SKM-1 treated with dmso at 0.1 percent for 144 hours (cell line): ENCODE results near the gene ATP1A3.
A peak's percentile ranks its signal among the peaks of the same experiment; 100 is the strongest.

Source experiments
- DNase-seq: peaks from one replicate; lab custom pipeline; 2025; ENCODE audit not compliant: unreplicated experiment; lab: John Stamatoyannopoulos, UW

ATP1A3 gene

DNA sequence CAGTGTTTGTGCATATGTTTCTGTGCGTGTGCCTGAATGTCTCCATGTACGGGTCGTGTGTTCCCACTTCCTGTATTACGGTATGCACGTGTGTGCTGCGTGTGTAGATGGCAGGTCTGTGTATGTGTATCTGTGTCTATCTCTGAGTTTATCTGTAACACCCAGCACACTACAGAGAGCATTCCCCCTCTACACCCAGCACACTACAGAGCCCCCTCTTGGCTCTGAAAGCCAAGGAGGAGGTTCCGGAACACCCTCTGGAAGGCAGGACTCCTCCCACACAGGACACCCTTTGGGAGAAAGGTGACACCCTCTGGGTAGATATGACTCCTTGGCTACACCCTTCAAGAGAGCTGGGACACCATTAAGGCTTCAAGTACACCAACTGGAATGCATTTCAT lies 63.7 kb downstream of the ATP1A3 start:
- no peak for DNase-seq

GRCh38 chr19:41929536-41930071 lies 64.4 kb downstream of the ATP1A3 start:
- DNase-seq, result no peak

GRCh38 chr19:41928754-41929535 lies 65.1 kb downstream of the ATP1A3 start:
- peak; percentile 28 for DNase-seq

GRCh38 chr19:41928221-41928683 lies 65.8 kb downstream of the ATP1A3 start, which contains the start of gene ERFL:
Gene ERFL (minus strand): TSS chr19:41928449. CDS start chr19:41912919, 15,530 bp downstream.
- DNase-seq, result peak; percentile 52

- no peak for DNase-seq
These were observed 66.4 kb downstream of the ATP1A3 start for GRCh38 chr19:41927497-41928192.

GRCh38 chr19:41926763-41927496 lies 67.1 kb downstream of the ATP1A3 start:
- no peak for DNase-seq

DNA sequence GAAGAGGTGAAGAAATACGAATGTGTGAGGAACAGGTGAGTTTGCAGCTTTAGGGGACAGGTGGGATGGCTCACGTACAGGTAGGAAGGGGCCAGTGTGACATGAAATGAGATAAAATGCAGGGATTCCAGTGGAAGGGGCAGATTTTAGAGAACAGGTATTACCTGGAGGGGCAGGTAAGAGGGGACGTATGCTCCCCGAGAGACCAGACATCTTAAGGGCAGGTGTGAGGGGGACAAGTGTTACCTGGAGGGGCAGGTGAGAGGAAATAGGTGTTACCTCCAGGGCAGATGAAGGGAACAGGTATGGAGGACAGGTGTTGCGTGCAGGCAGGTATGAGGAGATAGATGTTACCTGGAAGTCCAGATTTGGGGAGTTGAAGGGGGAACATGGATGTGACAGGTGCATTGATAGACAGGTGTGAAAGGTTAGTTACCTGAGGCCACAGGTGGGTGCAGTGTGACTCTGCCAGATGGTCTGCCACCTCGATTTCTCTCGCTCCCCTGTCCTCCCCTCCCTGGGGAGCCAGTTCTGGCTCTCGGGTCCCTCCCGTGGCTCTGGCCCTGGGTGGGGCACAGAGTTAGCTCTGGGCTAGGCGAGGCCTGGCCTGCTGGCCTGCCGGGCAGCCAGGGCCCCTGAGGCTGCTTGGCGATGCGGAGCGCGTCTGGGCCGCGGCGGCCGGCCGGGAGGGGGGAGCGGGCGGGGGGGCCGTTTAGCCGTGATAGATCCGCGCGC lies 67.8 kb downstream of the ATP1A3 start:
- DNase-seq, result no peak

GRCh38 chr19:41925208-41926003 lies 68.6 kb downstream of the ATP1A3 start:
- DNase-seq, result no peak

- no peak for DNase-seq
These were observed 69.6 kb downstream of the ATP1A3 start for GRCh38 chr19:41924151-41925145.

DNA sequence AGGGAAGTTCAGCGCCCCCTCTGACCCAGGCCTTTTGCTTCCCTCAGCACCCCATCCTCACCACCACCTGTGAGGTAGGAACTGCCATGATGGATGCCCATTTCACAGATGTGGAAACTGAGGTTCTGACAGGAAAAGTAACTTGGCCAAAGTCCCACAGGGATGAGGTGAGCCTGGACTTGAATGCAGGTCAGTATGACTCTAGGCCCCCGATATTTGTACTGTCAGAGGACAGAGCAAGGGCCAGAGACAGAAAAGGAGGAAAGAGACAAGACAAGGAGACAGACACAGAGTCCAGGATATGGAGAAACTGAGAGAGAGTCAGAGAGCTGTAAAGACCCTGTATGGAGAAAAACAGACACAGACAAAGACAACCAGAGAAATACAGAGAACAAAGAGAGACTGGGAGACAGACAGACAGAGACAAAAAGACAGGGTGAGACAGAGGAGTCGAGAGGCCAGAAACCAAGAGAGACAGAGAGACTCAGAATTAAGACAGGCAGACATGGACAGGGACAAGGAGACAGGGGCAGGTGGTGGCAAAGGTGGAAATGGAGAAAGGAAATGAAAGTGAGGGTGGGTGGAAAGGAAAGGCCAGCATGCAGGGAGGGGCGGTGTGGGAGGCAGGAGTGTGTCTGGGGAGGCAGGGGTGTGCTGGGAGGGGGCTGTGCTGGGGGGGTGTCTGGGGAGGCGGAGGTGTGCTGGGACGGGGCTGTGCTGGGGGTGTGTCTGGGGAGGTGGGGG lies 70.8 kb downstream of the ATP1A3 start:
- no peak for DNase-seq

DNA sequence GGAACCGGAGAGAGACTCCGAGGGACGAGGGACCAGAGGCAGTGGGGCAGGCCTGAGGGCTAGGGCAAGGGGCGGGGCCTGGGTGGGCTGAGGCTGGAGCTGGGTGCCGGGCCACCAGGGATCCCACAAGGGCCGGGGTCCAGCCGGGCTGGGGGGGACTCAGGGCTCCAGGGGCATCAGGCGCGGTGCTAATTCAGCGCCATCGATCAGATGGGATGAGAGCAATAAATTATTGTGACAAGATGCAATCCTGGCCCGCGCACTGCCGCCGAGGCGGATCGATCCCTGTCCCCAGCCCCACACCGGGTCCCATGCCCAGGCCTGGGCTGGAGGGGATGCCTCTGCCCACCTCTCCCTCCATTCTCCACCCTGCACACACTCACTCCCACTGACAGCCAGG lies 71.4 kb downstream of the ATP1A3 start:
- DNase-seq, result no peak

GRCh38 chr19:41921577-41922576 lies 72.2 kb downstream of the ATP1A3 start:
- DNase-seq, result no peak

- DNase-seq, result no peak
These were observed 73.0 kb downstream of the ATP1A3 start for GRCh38 chr19:41920882-41921576.

DNA sequence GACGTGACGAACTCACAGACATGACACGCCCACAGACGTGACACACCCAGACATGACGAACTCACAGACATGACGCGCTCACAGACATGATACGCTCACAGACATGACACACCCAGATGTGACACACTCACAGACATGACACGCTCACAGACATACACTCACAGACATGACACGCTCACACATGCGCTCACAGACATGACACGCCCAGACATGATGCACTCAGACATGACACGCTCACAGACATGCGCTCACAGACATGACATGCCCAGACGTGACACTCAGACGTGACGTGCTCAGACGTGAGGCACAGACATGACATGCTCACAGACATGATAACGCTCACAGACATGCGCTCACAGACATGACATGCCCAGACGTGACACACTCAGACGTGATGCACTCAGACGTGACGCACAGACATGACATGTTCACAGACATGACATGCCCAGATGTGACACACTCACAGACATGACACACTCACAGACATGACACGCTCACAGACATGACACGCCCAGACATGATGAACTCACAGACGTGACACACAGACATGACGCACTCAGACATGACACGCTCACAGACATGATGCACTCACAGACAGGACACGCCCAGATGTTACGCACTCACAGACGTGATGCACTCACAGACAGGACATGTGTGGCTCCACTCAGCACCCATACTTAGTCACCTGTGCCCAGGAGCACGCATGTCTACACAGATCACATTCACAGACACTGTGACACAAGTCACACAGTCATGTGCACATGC lies 73.9 kb downstream of the ATP1A3 start:
- DNase-seq, result no peak

- DNase-seq, result no peak
These were observed 75.3 kb downstream of the ATP1A3 start for GRCh38 chr19:41918653-41919244.
